RPMI8226 (cell line): ENCODE measurements around the gene PSMA7.
A peak's percentile ranks its signal among the peaks of the same experiment; 100 is the strongest.
"Not testable (repeated sequence)": the region's sequence is repeated elsewhere in the genome, so short reads cannot be mapped to it uniquely, and the experiment has no call there.

Source experiments
- DNase-seq: peaks from one replicate; pipeline ENCODE4 v3.0.0-alpha.2; 2015

PSMA7 gene

DNA sequence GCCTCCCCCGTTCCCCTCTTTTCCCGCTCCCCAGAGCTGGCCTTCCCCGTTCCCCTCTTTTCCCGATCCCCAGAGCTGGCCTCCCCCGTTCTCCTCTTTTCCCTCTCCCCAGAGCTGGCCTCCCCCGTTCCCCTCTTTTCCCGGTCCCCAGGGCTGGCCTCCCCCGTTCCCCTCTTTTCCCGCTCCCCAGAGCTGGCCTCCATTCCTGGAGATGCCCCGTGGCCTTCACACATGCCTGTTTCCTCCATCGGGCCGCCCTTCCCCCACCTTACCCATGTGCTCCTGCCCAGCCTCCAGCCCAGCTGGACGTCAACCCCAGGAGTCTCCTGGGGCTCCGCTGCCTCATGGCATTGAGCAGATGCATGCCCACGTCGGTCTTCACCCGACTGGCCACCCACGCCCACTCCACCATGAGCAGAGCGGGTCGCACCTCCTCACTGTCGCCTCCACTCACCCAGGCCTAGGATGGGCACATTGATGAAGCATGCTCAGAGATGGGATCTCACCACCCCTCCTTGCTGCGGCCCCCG, 8.7 kb upstream of the PSMA7 start:
- DNase-seq = no peak

DNA sequence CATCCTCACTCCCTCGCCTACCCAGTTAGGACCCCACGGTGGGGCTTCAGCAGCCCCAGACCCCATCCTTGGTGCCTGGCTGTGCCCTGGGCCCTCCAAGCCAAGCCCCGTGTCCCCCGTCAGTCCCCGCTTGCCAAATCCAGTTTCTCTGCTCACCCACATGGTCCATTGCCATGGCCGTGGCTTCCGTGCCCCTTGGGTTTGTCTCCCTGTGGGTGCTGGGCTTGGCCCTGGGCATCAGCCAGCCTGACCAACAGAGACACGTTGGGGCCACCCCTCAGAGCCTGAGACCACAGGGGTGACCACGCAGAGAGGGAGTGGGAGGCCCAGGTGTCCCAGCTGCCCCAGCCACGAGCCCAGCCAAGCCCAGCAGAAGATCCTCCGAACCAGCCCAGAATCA, 8.0 kb upstream of the PSMA7 start:
- DNase-seq = no peak

DNA sequence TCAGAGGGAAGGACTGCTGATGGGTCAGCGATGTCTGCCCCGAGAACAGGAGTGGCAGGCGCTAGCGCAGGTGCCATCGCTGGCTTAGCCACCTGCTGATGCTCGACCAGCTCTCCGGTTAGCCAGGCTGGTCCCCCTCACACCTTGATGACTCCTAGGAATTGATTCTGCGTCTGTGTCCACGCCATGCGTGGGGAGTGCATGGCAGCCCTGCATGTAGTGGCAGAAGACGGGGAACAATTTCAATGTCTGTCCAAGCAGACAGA, 7.0 kb upstream of the PSMA7 start:
- DNase-seq = no peak

DNA sequence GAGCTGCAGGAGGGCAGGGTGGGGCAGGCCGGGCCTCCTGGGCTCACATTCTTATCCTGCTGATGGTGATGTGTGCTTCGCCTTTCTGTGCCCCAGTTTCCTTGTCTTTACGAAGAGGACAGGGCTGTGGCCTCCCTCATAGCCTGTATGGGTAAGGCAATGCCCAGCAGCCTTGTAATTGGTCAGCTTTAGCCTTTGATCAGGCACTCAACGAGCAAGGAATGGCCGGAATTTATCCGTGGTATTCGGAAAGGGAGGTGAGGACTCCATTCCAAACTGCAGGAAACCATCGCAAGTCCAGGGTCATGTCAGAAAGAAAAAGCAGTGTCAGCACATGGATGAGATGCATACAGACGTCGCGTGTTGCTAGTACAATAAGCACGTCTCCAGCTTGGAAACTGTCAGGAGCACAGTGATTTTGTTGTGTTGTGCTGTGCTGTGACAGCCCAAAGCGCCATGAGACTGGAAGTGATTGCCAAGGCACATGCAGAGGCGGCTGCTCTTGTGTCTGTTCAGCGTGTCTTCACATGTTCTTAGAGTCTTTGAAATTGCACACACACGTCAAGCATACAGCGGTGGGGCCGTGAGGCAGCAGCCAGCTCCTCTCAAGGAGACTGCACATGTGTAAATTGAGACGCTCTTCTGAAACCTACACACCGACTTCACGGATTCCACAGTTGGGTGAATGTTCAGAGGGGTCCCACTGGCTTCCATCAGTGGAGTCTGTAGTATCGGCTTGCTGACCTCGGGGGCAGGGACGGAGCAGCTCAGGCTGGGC, 6.5 kb upstream of the PSMA7 start:
- no peak for DNase-seq

DNA sequence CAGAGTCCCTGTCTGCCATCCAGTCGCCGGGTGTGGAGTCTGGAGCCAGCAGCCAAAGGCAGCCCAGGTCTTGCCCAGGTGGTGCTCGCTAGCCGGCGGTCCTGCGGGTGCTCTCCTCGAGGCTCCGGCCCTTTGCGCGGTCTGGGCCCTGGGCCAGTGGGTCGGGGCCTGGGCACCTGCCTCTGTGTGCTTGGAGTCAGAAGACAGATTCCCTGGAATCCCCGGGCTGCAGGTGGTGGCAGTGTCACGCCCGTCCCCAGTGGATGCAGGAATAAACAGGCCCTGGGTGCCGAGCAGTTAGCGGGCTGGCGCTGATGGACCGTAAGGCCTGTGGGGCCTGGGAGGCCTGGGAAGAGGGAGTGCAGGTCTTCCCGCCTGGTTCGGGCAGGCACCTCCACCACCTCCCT, 5.7 kb upstream of the PSMA7 start:
- DNase-seq = no peak

DNA sequence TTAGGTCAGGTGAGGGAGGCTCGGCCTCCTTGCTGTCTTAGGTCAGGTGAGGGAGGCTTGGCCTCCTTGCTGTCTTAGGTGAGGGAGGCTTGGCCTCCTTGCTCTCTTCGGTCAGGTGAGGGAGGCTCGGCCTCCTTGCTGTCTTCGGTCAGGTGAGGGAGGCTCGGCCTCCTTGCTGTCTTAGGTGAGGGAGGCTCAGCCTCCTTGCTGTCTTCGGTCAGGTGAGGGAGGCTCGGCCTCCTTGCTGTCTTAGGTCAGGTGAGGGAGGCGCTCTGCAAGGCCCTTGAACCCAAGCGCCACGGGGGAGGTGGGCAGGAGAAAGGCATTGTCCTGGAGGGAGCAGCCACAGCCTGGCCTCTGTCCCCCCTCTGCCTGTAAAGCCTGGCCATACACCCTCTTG, 5.2 kb upstream of the PSMA7 start:
- DNase-seq = not testable (repeated sequence)

DNA sequence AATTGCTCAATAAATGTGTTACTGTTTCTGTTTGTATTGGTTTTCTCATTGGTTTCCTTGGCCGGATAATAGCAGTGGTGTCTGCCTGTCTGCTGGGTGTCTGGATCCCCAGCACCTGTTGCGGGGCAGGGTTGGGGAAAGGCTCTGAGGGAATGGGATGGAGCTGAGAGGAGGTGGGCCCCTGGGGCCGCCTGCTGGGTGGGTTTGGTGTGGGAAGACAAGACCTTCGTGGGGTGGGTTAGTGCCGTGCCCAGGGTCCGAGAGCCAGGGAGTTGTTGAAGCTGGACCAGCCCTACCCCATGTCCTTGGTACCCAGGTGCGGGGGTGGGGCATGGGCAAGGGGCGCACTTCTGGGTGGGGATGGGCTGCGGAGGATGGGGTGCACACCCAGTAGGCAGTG, 4.3 kb upstream of the PSMA7 start:
- no peak for DNase-seq

DNA sequence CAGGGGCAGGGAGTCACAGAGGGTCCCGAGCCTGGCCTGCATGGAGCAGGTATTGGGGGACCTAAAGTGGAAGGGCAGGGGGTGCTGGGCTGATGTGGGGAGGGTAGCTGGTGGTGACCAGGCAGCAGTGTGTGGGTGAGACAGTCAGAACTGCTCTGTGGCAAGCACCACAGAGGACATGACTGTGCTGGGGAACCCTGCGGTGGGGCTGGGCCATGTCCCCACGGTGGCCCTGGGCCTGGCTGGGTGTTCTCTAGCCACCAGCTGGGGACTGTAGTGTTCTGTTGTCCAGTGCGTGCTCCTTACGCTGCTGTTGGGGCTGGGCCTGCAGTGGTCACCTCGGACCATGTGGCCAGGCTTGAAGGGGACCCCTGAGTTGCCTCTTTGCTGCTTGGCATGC, 3.9 kb upstream of the PSMA7 start:
- no peak for DNase-seq

DNA sequence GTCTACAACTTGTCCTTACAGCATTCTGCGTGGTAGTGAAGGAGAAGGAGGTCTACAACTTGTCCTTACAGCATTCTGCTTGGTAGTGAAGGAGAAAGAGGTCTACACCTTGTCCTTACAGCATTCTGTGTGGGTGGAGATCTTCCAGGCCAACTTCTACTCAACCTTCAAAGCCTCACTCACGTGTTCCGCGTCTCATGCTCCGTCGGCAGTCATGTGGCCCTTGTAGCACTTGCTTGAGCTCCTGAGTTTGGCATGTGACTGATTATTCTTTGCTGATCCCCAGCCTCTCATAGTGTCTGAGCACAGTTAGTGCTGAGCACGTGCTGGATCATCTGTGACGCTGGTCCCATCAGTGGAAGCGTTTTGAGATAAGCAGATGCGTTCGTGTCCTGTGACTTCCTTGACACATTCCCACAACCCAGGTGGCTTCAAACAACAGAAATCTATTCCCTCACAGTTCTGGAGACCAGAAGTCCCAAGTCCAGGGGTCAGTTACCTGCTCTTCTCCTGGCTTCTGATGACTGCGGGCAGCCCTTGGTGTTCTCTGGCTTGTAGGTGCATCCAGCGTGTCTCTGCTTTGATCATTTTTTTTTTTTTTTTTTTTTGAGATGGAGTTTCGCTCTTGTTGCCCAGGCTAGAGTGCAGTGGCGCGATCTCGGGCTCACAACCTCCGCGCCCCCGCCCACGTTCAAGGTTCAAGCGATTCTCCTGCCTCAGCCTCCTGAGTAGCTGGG, 3.0 kb upstream of the PSMA7 start:
- no peak for DNase-seq

DNA sequence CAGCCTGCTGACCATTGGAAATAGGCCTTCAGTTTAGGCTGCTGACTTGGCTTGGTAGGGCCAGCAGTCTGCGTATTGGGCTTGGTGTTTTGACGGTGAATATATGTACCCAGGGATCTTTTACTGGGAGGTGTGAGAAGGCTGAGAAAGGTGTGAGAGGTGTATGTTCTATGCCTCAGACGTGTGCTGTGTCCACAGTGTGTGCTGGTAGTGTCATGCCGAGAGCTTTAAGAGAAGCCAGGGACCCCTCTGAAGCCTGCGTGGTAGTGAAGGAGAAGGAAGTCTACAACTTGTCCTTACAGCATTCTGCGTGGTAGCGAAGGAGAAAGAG, 2.5 kb upstream of the PSMA7 start:
- no peak for DNase-seq

DNA sequence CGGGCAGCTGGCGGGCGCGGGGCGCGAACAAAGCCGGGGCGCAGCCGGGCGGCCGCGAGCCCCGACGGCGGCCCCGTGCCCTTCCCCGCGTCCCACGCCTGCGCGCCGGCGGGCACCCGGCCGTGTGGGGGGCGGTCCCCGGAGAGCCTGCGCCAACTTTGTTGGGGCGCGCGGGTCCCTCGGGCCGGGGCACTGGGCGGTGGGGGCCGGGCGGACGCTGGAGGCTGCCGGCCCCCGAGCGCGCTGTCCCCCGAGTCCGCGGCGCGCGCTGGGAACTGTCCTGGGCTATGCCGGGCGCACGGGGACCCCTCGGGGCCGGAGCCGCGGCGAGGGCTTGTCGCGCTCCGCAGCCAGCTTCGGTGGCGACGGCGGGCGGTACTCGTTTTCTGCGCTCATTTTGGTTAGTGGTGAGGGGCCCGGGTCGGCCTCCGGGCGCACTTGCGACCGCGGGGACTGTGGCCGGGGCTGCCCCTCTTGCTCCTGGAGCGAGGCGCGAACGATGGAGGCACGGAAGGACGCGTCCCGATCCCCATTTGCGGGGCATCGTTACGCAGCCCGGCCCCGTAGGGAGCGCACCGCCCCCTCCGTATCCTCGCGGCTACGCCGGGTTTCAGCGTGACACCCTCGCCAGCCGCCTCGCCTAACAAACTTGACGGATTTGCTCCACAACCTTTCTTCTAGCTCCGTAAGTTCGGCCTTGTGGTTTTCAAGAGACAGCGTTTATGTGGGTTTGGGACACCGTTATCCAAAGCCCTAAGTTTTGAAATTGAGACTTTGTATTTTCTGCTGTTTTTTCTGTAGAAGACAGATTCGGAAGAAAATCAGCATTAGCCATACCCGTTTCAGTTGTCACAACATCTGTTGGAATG, 997 bp upstream of the PSMA7 start:
- peak; percentile 75 for DNase-seq

DNA sequence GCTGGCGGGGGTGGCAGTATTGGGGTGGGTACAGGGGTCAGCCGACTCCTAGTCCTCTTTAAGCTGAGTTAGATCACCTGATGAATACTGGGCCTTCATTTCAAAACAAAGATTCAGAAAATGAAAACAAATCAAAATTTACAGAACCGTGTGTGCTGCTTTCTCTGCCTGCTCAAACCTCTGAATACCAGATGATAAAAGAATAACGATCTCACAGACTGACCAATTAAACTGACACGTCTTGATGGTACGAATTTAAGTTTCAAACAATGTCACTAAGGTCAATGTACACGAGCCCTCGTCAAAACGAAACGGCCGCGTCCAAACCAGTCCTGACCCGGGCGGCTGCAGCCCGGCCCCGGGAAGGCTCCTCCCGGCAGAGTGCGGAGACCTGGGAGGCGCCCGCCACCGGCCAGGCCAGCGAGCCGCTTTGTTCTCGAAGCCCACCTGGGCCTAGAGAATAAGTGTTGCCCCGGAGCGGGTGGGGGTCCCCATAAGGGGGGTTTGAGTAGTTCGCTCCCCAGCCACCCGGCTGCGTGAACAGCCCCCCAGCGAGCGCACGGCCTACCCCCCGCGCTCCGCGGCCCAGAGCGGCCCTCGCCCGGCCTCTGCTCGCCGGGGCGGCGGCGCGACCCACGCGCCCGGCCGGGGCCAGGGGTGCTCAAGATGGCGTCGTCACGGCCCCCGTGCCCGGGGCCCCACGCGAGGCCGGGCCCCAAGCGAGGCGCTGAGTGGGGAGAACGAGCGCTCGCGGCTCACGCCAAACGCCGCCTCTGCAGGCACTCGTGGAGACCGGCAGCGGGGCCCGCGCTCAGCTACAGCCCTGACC, 728 bp downstream of the PSMA7 start:
- DNase-seq = peak; percentile 15

DNA sequence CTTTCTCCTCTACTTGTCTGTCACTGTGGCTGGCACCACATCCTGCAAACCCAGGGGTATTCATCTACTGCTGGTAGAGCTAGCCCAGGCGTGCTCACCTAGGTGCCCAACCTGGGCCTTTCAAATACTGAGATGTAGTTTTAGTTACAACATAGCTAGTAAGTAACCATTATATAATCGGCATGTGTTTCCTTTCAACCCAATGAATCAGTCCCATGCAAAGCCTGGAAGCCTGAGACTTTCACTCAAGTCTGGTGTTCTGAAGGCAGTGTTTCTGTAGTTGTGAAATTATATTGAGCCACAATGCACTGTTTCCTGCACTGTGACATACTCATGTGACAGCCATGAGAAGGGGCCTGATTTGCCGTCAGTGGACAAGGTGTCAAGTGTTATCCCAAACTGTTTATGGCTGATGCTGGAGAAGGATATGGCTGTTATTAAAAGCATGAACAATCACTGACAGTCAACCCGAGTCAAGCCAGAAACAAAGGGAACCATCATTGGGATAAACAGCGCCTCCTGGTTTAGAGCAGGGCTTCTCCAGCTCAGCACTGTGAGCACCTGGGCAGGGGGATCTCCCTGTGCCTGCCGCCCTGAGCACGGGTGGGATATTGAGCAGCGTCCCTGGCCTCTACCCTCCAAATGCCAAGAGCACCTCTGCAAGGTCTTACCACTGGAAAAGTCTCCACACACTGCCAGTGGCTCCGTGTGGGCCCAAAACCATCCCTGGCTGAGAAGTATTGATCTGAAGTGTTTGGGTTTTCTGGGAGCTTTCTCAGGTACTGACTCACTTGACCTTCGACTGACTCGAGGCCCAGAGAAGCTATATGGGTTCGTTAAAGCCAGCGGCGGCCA, 1.6 kb downstream of the PSMA7 start:
- peak; percentile 35 for DNase-seq

DNA sequence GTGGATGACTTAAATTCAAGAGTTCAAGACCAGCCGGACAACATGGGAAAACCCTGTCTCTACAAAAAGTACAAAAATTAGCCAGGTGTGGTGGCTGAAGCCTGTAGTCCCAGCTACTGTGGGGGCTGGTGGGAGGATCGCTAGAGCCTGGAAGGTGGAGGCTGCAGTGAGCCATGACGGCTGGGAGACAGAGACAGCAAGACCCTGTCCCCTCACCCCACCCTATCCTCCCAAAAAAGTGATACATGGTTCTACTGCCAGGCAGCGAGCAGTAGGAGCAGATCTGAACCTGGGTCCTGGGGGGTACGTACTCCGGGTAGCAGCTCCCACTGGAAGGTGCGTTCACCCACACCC, 2.2 kb downstream of the PSMA7 start:
- DNase-seq = no peak

DNA sequence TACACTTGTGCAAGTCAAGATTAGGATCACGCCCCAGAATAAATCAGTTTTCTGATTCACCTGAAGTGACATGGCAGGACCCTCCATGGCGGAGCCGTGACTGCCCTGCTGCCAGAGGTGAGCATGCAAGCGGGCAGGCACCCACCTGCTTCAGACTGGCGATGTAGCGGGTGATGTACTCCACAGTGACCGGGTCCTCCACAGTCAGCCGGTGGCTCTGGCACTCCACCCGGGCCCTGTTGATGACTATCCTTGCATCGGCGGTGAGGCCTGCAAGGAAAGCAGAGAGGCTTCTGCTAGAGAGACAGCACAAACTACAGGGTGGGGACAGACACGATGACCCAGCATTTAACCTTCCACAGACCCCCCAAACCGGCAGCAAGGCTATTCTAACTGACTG, 3.6 kb downstream of the PSMA7 start:
- DNase-seq = no peak

DNA sequence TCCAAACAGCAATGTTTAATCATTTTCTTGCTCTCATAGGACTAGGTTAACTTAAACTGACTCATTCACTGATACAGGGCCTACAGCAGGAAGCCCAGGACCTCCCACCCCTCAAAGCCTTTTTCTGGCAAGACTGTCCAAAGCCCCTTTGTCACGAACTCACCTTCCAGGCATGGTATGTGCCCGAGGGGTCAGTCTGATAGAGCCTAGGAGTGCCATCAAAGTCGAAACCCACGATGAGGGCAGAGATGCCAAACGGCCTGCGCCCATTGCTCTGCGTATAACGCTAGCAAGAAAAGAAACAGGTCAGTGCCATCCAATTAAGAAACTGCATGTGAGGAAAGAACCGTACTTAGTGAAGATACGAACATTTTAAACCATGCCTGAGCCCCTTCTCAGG, 4.3 kb downstream of the PSMA7 start:
- DNase-seq = no peak

DNA sequence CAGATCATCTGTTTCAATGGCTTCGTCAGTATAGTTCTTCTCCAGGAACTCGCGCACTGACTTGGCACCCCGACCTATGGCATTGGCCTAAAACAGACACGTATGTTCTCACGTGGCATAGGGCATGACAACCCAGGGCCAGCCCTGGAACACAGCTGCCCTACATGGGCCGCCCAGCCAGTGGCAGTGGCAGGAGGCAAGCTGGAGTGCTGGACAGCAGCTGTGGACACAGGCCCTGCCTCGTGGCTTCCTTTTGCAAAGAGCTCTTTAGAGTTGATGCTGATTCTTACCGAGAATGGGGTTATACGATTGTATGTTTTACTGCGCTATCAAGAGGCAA, 5.0 kb downstream of the PSMA7 start:
- DNase-seq = no peak

DNA sequence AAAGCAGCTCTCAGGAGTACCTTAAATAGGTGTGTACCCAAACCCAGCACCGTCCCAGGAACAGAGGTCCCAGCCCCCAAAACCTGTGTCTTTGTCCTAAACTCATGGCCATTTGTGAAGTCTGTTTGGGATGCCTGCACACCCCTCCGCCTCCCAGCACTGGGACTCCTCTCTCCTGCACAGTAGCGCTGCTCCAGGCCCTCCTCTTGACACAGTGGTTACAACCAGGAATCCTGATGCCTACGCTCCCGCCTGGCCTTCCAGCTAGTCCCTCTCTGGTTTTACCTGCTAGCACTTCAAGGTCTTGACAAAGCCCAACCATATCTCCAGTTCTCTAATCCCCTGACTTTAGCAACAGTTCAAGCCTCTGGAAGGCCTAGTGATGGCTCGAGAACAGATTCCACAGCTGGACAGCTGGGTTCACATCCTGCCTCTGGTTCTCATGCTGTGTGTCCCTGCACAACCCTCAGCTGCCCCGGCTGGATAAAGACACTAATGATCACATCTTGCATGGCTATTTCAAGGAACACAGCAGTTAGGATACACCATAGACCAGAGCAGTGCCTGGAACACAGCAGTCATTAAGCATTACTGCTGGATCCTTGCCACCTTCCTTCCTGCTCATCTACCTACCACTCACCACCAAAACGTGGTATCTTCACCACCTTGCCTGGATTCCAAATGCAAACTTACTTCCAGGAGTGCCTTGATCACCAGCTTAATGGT, 5.6 kb downstream of the PSMA7 start:
- DNase-seq = no peak

DNA sequence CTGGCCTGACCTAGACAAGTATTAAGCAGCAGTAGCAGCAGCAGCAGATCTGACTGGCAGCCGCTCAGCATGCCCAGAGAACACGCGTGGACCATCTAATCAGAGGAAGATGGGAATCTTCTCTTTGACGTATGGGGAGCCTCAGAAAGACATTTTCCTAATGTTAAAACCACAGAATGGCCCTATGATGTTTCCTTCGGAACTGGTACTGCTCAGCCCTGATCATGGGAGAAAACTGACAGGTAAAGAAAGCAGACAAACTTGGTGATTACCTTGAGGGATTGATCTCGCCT, 6.2 kb downstream of the PSMA7 start:
- no peak for DNase-seq

DNA sequence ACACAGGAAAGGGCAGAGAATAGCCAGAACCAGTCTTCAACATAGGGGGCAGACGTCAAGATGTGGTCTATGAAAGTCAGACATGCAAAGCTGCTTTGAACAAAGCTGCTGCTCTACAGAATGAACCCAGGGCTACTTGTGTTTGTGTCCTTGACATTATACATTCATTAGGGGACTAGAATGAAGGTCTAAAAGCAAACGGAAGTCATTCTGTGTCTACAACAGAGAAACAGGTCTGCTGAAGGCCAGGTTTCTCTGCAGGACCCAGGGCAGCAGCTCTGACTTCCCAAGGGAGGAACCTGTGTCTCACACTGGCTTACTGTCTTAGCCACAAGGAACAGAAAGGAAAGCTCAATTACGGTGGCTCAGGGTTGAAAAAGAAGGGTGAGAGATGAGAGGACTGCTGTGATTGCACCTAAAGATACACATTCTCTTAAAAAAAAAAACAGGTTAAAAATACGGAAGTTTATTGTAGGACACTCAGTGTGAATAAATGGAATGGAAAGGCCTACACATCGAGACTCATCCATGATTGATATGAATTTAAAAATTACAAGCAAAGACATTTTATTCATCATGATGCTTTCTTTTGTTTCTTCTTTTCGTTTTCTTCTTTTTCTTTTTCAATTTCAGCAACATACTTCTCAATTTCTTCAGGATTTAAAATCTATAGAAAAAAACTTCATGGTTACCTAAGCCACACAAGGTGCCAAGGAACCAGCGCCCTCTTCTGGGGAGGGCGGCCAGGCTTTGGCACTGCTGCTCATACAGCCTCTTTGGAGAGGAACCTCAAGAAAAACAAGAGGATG, 6.7 kb downstream of the PSMA7 start:
- DNase-seq = peak; percentile 82
